ENCODE data around the gene SLC25A10. TPM values are rescaled to one million over a fixed set of nuclear protein-coding genes. Genes with fewer than 3 reads are reported as not detected.

Gene SLC25A10
- total and polyA plus RNA-seq, 2 of the 4 experiments (the other 2 are of a cell fraction): 14.9 to 19.0 TPM

DNA sequence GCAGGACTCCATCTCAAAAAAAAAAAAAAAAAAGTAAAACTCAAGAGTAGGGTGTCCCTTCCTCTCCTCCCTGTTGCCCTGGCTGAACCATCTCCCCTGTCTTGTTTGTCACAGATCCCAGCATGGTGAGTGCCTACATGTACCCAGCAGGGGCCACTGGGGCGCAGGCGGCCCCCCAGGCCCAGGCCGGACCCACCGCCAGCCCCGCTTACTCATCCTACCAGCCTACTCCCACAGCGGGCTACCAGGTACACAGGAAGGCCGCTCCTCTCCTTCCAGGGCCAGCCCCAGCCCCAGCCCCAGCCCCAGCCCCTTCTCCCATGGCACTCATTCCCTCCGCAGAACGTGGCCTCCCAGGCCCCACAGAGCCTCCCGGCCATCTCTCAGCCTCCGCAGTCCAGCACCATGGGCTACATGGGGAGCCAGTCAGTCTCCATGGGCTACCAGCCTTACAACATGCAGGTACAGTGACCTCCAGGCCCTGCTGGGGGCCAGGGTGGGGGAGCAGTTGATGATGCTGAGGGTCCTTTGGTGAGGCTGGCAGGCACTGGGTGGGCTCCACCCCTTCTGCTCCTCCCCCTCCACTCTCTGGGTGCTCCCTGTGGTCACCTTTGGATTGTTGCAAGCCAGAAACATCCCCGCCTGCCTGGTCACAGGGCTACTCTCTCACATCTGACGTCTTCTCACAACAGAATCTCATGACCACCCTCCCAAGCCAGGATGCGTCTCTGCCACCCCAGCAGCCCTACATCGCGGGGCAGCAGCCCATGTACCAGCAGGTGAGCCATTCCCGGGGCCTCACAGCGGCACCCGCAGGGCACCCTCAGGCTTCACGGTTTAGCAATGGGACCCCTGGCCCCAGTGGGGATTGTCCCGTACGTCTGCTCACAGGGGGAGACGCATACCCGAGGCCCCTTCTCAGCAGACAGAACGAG lies 11.5 kb upstream of the SLC25A10 start:
- Histone ChIP-seq H3K4me2 (ENCODE audit: low read depth, low read length) (no peak overlapping the region), H3K56ac (ENCODE audit: extremely low read depth, insufficient read depth, low read length) (no peak overlapping the region), H2BK5ac (ENCODE audit: low read depth, low read length, poor library complexity, severe bottlenecking) (no peak overlapping the region), H3K27me3 (ENCODE audit: control insufficient read depth, insufficient read depth, low read length) (no peaks in the 10 kb centered on the region), H2AK5ac (ENCODE audit: low read depth, low read length) (no peak overlapping the region), H3K27ac (ENCODE audit: insufficient read depth, low read length) (no peak overlapping the region), H2BK120ac (ENCODE audit: low read depth, low read length) (no peak overlapping the region), H3K4ac (ENCODE audit: low read depth, low read length) (no peak overlapping the region), H3K14ac (replicated peaks; ENCODE audit: low read depth, low read length) (no peak overlapping the region), H3K4me3 (ENCODE audit: insufficient read depth, low read depth, low read length) (no peak overlapping the region), H2BK20ac (ENCODE audit: low read depth, low read length) (no peak overlapping the region), H2AFZ (replicated peaks; ENCODE audit: low read length, poor library complexity) (no peak overlapping the region), H3K79me1 (ENCODE audit: low read depth in 1 of 2, low read length in 2 of 2) (peaks cover 15 to 65% of the 10 kb centered on the region in 2 experiments), H3K4me1 (ENCODE audit: control insufficient read depth, insufficient read depth, low read length) (peaks cover 7% of the 10 kb centered on the region), H4K91ac (ENCODE audit: insufficient read depth, low read depth, low read length) (no peak overlapping the region), H3K9me3 (ENCODE audit: control insufficient read depth, insufficient read depth, low read length) (no peaks in the 10 kb centered on the region), H3K23ac (ENCODE audit: low read depth, low read length) (no peak overlapping the region), H2AK9ac (replicated peaks; ENCODE audit: low read depth, low read length, poor library complexity) (no peak overlapping the region), H3K18ac (ENCODE audit: low read depth, low read length) (no peak overlapping the region), H4K5ac (ENCODE audit: low read depth, low read length) (no peak overlapping the region), H2BK15ac (ENCODE audit: low read depth, low read length) (no peak overlapping the region), H3K9me1 (ENCODE audit: insufficient read depth, low read length) (no peaks in the 10 kb centered on the region), H4K8ac (ENCODE audit: low read depth in 2 of 2, low read length in 2 of 2) (no peak overlapping the region), H3K9ac (ENCODE audit: low read depth, low read length) (no peak overlapping the region), H3K36me3 (ENCODE audit: control insufficient read depth, insufficient read depth, low read length) (peaks cover 47% of the 10 kb centered on the region), H4K20me1 (ENCODE audit: insufficient read depth, low read length) (peaks cover 55% of the 10 kb centered on the region)
- dilution Hi-C loops (cut with HindIII; ENCODE audit: low sequenced_read_pairs, unreplicated experiment): no loop called here
- CTCF ChIA-PET: interaction anchor here (0.6 kb wide), 1 partner anchor 12 kb away, joined by 4 read pairs; no protein-coding TSS in a partner anchor
- WGBS, 2 experiments (ENCODE audit: extremely low coverage in 2 of 2, insufficient read length in 1 of 2): 86% methylated on average over 10 of the region's 25 CpGs; no CpG with 5 or more reads in 1 of the 2 experiments
- BruUV-seq (replicated peaks): no TSS peak
- POLR2A ChIA-PET (ENCODE audit: unreplicated experiment): no interaction called here
- ATAC-seq (ENCODE audit: low read depth) (no peak), DNase-seq (no peak)
- no peak for TF ChIP-seq POLR2A (IDR thresholded peaks at IDR 0.05; ENCODE audit: low read depth, low read length)
- TF ChIP-seq NFE2L2 (IDR thresholded peaks at IDR 0.05; ENCODE audit: low read depth, low read length): no peak
- TF ChIP-seq CTCF (conservative IDR thresholded peaks at IDR 0.05; ENCODE audit: low read depth, low read length): no peak
- no peak for TF ChIP-seq RCOR1 (IDR thresholded peaks at IDR 0.05; ENCODE audit: insufficient replicate concordance, low read length)
- TF ChIP-seq MAZ (IDR thresholded peaks at IDR 0.05; ENCODE audit: borderline replicate concordance, low read depth, low read length): no peak
- no peak for TF ChIP-seq RAD21 (IDR thresholded peaks at IDR 0.05; ENCODE audit: low read length)
- TF ChIP-seq CHD1 (IDR thresholded peaks at IDR 0.05; ENCODE audit: low read depth, low read length): no peak
- intact Hi-C loops (cut with micrococcal nuclease): no loop called here
- in situ Hi-C loops (cut with MboI; ENCODE audit: low sequenced_read_pairs): no loop called here

Data from IMR-90 (cell line).